22Rv1 (cell line): ENCODE measurements around the gene GSTM5.

ENCODE experiments used
- ZFX ChIP-seq: fragments of 450-650 bp; IDR thresholded peaks from 2 replicates; pipeline ENCODE4 v1.6.1; 2017; ENCODE audit warnings: antibody characterized with exemption, borderline replicate concordance
- TF ChIP-seq, protein P1 (sequence below): fragments of 450-650 bp; IDR thresholded peaks from 2 replicates; pipeline ENCODE4 v1.5.1; 2017; ENCODE audit warnings: mild to moderate bottlenecking

DNA sequence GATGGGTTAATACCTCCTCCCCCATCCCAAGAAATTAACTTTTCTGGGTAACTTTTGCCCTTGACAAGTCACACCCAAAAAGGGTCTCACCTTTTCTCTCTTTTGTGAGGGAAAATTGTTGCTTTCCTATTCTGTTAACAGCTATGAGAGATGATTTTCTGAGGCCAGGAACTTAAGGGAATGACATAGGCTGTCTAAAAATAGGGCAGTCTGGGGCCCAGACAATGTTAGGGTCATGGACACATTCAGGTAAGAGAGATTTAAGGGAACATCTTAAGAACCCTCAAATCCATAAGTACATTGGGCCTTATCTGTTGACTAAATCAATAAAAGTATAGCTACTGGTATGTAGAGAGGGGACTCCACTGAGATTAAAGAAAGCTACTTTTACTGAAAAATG is 37.2 kb downstream of the GSTM5 start:
- TF ChIP-seq, protein P1, sequence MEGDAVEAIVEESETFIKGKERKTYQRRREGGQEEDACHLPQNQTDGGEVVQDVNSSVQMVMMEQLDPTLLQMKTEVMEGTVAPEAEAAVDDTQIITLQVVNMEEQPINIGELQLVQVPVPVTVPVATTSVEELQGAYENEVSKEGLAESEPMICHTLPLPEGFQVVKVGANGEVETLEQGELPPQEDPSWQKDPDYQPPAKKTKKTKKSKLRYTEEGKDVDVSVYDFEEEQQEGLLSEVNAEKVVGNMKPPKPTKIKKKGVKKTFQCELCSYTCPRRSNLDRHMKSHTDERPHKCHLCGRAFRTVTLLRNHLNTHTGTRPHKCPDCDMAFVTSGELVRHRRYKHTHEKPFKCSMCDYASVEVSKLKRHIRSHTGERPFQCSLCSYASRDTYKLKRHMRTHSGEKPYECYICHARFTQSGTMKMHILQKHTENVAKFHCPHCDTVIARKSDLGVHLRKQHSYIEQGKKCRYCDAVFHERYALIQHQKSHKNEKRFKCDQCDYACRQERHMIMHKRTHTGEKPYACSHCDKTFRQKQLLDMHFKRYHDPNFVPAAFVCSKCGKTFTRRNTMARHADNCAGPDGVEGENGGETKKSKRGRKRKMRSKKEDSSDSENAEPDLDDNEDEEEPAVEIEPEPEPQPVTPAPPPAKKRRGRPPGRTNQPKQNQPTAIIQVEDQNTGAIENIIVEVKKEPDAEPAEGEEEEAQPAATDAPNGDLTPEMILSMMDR = no peak
- no peak for TF ChIP-seq ZFX
